Tibial artery (tissue), 4 donors: Measurements from ENCODE around the gene NR2F6.

Experiments
- DNase-seq, 2 donors: peaks; one replicate each; pipeline ENCODE4 v3.0.0-alpha.2; 2019
- H3K27ac ChIP-seq, 2 donors: fragments of 200-600 bp; sonication (generic) in 1 of 2; 1 replicate in 1 of 2; 2 replicates in 1 of 2; pipeline ENCODE4 v1.5.1; 2018 to 2019; ENCODE audit warnings: mild to moderate bottlenecking in 1 of 2
- H3K27me3 ChIP-seq, 2 donors: fragments of 200-600 bp; sonication (generic) in 1 of 2; one replicate each; pipeline versions ENCODE4 v1.5.1 to v1.6.0; 2016 to 2019
- H3K36me3 ChIP-seq, 3 donors: fragments of 200-600 bp; sonication (generic) in 2 of 3; one replicate each; pipeline ENCODE4 v1.5.1; 2016 to 2019; ENCODE audit warnings: mild to moderate bottlenecking in 2 of 3
- H3K4me1 ChIP-seq, 4 donors: fragments of 200-600 bp; sonication (generic) in 2 of 4; 1 replicate in 3 of 4; 2 replicates in 1 of 4; pipeline ENCODE4 v1.5.1; 2016 to 2019
- H3K4me3 ChIP-seq, 2 donors: fragments of 200-600 bp; sonication (generic) in 1 of 2; 1 replicate in 1 of 2; 2 replicates in 1 of 2; pipeline ENCODE4 v1.5.1; 2018 to 2019; ENCODE audit warnings: mild to moderate bottlenecking in 2 of 2
- H3K9me3 ChIP-seq, 3 donors: fragments of 200-600 bp; sonication (generic) in 1 of 3; one replicate each; pipeline ENCODE4 v1.5.1; 2016 to 2019
- CTCF ChIP-seq, 2 experiments: fragments of 200-600 bp in 1 of 2; fragments of 450-650 bp in 1 of 2; IDR thresholded peaks; one replicate each; pipeline ENCODE4 v1.5.1; 2017 to 2019; ENCODE audit warnings: antibody characterized with exemption in 2 of 2, mild to moderate bottlenecking in 1 of 2, moderate library complexity in 1 of 2
- intact Hi-C: fragments of 100-400 bp; cut with DNase I; formaldehyde crosslinking; loops from one replicate; pipeline ENCODE4 v1.15.0; 2023; ENCODE audit warnings: low total_unique reads

Gene NR2F6

GRCh38 chr19:17266975-17267788 is 21.5 kb upstream of the NR2F6 start, which contains the start of gene BABAM1:
BABAM1 (plus strand) TSS chr19:17267443; CDS start chr19:17268807, 1,364 bp downstream.
- Histone ChIP-seq H3K4me3 (peak within 1 kb of the TSS; percentile 69 to 78), H3K4me1 (peaks cover 0 to 14% (median 12%) of the 10 kb centered on the region in 4 donors), H3K36me3 (peaks cover 26 to 36% (median 31%) of the 10 kb centered on the region in 3 donors), H3K9me3 (no peaks in the 10 kb centered on the region), H3K27ac (peak within 1 kb of the TSS; percentile 70 to 74), H3K27me3 (no peaks in the 10 kb centered on the region)
- intact Hi-C loops, result no loop called here
- peak; percentile 97 for DNase-seq
- TF ChIP-seq CTCF (IDR thresholded peaks at IDR 0.05), result peak in 1 of 2 experiments; percentile 43

- intact Hi-C loops, result no loop called here
- H3K27ac ChIP-seq, result peak overlapping the region in 1 of 2 donors; percentile 15
Observed at GRCh38 chr19:17266589-17266974, 20.9 kb upstream of the NR2F6 start.

GRCh38 chr19:17266026-17266425 is 20.3 kb upstream of the NR2F6 start:
- no peaks in the 10 kb centered on the region for H3K27me3 ChIP-seq
- no peak for TF ChIP-seq CTCF (IDR thresholded peaks at IDR 0.05)
- H3K27ac ChIP-seq, result peak overlapping the region in 1 of 2 donors; percentile 15
- no peak for DNase-seq
- peaks cover 0 to 14% (median 12%) of the 10 kb centered on the region in 4 donors for H3K4me1 ChIP-seq
- H3K9me3 ChIP-seq, result no peaks in the 10 kb centered on the region
- H3K4me3 ChIP-seq, result no peak overlapping the region
- H3K36me3 ChIP-seq, result peaks cover 15 to 25% (median 20%) of the 10 kb centered on the region in 3 donors
- intact Hi-C loops, result no loop called here

More at GRCh38 chr19:17266589-17266974, 20.9 kb upstream of the NR2F6 start:
- H3K9me3 ChIP-seq, result no peaks in the 10 kb centered on the region
- no peaks in the 10 kb centered on the region for H3K27me3 ChIP-seq
- no peak for DNase-seq
- no peak for TF ChIP-seq CTCF (IDR thresholded peaks at IDR 0.05)
- H3K4me1 ChIP-seq, result peaks cover 0 to 14% (median 12%) of the 10 kb centered on the region in 4 donors
- peaks cover 20 to 30% (median 25%) of the 10 kb centered on the region in 3 donors for H3K36me3 ChIP-seq
- H3K4me3 ChIP-seq, result no peak overlapping the region

GRCh38 chr19:17264641-17264979 is 18.9 kb upstream of the NR2F6 start, which contains the start of gene USHBP1:
USHBP1 (minus strand) TSS chr19:17264745; CDS start chr19:17264299, 446 bp downstream.
- Histone ChIP-seq H3K27ac (no peak within 1 kb of the TSS), H3K9me3 (peaks cover 0 to 3% (median 0%) of the 10 kb centered on the region in 3 donors), H3K36me3 (peaks cover 8 to 11% (median 10%) of the 10 kb centered on the region in 3 donors), H3K27me3 (no peaks in the 10 kb centered on the region), H3K4me3 (peak within 1 kb of the TSS; percentile 13 to 20), H3K4me1 (peaks cover 0 to 14% (median 12%) of the 10 kb centered on the region in 4 donors)
- intact Hi-C loops, result no loop called here
- TF ChIP-seq CTCF (IDR thresholded peaks at IDR 0.05), result no peak
- no peak for DNase-seq

GRCh38 chr19:17263712-17264640 is 18.3 kb upstream of the NR2F6 start:
- Histone ChIP-seq H3K36me3 (peaks cover 2 to 4% (median 4%) of the 10 kb centered on the region in 3 donors), H3K4me1 (peaks cover 0 to 14% (median 12%) of the 10 kb centered on the region in 4 donors), H3K27ac (no peak overlapping the region), H3K27me3 (no peaks in the 10 kb centered on the region), H3K9me3 (peaks cover 0 to 9% (median 0%) of the 10 kb centered on the region in 3 donors), H3K4me3 (peak overlapping the region; percentile 13 to 20)
- intact Hi-C loops, result no loop called here
- no peak for DNase-seq
- TF ChIP-seq CTCF (IDR thresholded peaks at IDR 0.05), result no peak
